Measurements from ENCODE around the gene GNG8.

GRCh38 chr19:46620267-46620666 lies 15.7 kb downstream of the GNG8 start:
- no peak for TF ChIP-seq FOXM1 (IDR thresholded peaks at IDR 0.05; ENCODE audit: low read depth)
- TF ChIP-seq, protein P1, sequence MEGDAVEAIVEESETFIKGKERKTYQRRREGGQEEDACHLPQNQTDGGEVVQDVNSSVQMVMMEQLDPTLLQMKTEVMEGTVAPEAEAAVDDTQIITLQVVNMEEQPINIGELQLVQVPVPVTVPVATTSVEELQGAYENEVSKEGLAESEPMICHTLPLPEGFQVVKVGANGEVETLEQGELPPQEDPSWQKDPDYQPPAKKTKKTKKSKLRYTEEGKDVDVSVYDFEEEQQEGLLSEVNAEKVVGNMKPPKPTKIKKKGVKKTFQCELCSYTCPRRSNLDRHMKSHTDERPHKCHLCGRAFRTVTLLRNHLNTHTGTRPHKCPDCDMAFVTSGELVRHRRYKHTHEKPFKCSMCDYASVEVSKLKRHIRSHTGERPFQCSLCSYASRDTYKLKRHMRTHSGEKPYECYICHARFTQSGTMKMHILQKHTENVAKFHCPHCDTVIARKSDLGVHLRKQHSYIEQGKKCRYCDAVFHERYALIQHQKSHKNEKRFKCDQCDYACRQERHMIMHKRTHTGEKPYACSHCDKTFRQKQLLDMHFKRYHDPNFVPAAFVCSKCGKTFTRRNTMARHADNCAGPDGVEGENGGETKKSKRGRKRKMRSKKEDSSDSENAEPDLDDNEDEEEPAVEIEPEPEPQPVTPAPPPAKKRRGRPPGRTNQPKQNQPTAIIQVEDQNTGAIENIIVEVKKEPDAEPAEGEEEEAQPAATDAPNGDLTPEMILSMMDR (IDR thresholded peaks at IDR 0.05), result no peak
- no peak for TF ChIP-seq EZH2phosphoT487 (IDR thresholded peaks at IDR 0.05; ENCODE audit: borderline replicate concordance, low read depth)
- no peak for TF ChIP-seq RAD21 (IDR thresholded peaks at IDR 0.05; ENCODE audit: low read length)
- TF ChIP-seq TAF1 (IDR thresholded peaks at IDR 0.05; ENCODE audit: borderline replicate concordance, low read depth, low read length), result no peak
- TF ChIP-seq EP300 (IDR thresholded peaks at IDR 0.05; ENCODE audit: borderline replicate concordance in 1 of 2, low read depth in 1 of 2, low read length in 1 of 2), result no peak
- TF ChIP-seq, protein P2, sequence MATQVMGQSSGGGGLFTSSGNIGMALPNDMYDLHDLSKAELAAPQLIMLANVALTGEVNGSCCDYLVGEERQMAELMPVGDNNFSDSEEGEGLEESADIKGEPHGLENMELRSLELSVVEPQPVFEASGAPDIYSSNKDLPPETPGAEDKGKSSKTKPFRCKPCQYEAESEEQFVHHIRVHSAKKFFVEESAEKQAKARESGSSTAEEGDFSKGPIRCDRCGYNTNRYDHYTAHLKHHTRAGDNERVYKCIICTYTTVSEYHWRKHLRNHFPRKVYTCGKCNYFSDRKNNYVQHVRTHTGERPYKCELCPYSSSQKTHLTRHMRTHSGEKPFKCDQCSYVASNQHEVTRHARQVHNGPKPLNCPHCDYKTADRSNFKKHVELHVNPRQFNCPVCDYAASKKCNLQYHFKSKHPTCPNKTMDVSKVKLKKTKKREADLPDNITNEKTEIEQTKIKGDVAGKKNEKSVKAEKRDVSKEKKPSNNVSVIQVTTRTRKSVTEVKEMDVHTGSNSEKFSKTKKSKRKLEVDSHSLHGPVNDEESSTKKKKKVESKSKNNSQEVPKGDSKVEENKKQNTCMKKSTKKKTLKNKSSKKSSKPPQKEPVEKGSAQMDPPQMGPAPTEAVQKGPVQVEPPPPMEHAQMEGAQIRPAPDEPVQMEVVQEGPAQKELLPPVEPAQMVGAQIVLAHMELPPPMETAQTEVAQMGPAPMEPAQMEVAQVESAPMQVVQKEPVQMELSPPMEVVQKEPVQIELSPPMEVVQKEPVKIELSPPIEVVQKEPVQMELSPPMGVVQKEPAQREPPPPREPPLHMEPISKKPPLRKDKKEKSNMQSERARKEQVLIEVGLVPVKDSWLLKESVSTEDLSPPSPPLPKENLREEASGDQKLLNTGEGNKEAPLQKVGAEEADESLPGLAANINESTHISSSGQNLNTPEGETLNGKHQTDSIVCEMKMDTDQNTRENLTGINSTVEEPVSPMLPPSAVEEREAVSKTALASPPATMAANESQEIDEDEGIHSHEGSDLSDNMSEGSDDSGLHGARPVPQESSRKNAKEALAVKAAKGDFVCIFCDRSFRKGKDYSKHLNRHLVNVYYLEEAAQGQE (IDR thresholded peaks at IDR 0.05; ENCODE audit: low read depth, low read length), result no peak
- no peak for TF ChIP-seq POLR2AphosphoS5 (IDR thresholded peaks at IDR 0.05; ENCODE audit: low read depth, low read length)
- TF ChIP-seq, protein P3, sequence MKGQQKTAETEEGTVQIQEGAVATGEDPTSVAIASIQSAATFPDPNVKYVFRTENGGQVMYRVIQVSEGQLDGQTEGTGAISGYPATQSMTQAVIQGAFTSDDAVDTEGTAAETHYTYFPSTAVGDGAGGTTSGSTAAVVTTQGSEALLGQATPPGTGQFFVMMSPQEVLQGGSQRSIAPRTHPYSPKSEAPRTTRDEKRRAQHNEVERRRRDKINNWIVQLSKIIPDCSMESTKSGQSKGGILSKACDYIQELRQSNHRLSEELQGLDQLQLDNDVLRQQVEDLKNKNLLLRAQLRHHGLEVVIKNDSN (IDR thresholded peaks at IDR 0.05; ENCODE audit: borderline replicate concordance, low read depth), result no peak
- no peak for TF ChIP-seq YY1 (IDR thresholded peaks at IDR 0.05; ENCODE audit: low read depth)
- TF ChIP-seq TEAD4 (IDR thresholded peaks at IDR 0.05; ENCODE audit: borderline replicate concordance, insufficient read depth), result no peak
- TF ChIP-seq, protein P4, sequence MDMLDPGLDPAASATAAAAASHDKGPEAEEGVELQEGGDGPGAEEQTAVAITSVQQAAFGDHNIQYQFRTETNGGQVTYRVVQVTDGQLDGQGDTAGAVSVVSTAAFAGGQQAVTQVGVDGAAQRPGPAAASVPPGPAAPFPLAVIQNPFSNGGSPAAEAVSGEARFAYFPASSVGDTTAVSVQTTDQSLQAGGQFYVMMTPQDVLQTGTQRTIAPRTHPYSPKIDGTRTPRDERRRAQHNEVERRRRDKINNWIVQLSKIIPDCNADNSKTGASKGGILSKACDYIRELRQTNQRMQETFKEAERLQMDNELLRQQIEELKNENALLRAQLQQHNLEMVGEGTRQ (IDR thresholded peaks at IDR 0.05; ENCODE audit: borderline replicate concordance, low read depth, low read length), result no peak
- TF ChIP-seq PBX3 (IDR thresholded peaks at IDR 0.05), result no peak
